ENCODE measurements around the gene OR6V1.

OR6V1 gene

GRCh38 chr7:143008007-143008901 is 43.9 kb upstream of the OR6V1 start:
- H3K36me3 ChIP-seq (replicated peaks in 1 of 2; ENCODE audit: control insufficient read depth in 2 of 2, insufficient read depth in 2 of 2, low read length in 2 of 2) = no peaks in the 10 kb centered on the region
- H3K27ac ChIP-seq (replicated peaks; ENCODE audit: low read length) = no peak overlapping the region
- no peak overlapping the region for H4K8ac ChIP-seq (ENCODE audit: low read depth, low read length)
- H2AK5ac ChIP-seq (ENCODE audit: low read depth, low read length) = no peak overlapping the region
- no peak overlapping the region for H3K4me2 ChIP-seq (ENCODE audit: insufficient read depth, low read length, poor library complexity, severe bottlenecking)
- H3K9me3 ChIP-seq (replicated peaks in 1 of 2; ENCODE audit: control insufficient read depth in 2 of 2, insufficient read depth in 1 of 2, low read depth in 1 of 2, low read length in 2 of 2) = no peaks in the 10 kb centered on the region
- peaks cover 0 to 1% of the 10 kb centered on the region in 2 donors for H3K4me1 ChIP-seq (ENCODE audit: control insufficient read depth in 2 of 2, insufficient read depth in 1 of 2, low read depth in 1 of 2, low read length in 2 of 2)
- H3K79me1 ChIP-seq (ENCODE audit: low read depth, low read length) = no peaks in the 10 kb centered on the region
- peak; percentile 79 for DNase-seq (ENCODE audit: low spot score)
- no CpG with 5 or more reads among the region's 24 CpGs for WGBS, 2 donors (ENCODE audit: extremely low coverage in 2 of 2, insufficient read length in 2 of 2, insufficient replicate concordance in 1 of 2)
- no peak overlapping the region for H3K4me3 ChIP-seq (ENCODE audit: low read length in 2 of 2)
- H2BK12ac ChIP-seq (ENCODE audit: low read length) = no peak overlapping the region
- H3K23ac ChIP-seq (ENCODE audit: low read depth, low read length, poor library complexity) = no peak overlapping the region
- H3K9ac ChIP-seq (ENCODE audit: low read depth, low read length, poor library complexity) = no peak overlapping the region
- no peak overlapping the region for H4K91ac ChIP-seq (ENCODE audit: low read depth, low read length, poor library complexity)
- no peak overlapping the region for H3K14ac ChIP-seq (ENCODE audit: low read length)
- H3K18ac ChIP-seq (ENCODE audit: low read length) = no peak overlapping the region
- no peak overlapping the region for H2AFZ ChIP-seq (ENCODE audit: low read length)
- no peak overlapping the region for H2BK5ac ChIP-seq (ENCODE audit: low read length)
- H2BK15ac ChIP-seq (ENCODE audit: low read length) = no peak overlapping the region
- no peaks in the 10 kb centered on the region for H3K27me3 ChIP-seq (ENCODE audit: control insufficient read depth in 3 of 3, insufficient read depth in 3 of 3, low read depth in 1 of 3, low read length in 3 of 3)
- no peak overlapping the region for H3K4ac ChIP-seq (ENCODE audit: low read length)
- H2BK120ac ChIP-seq (ENCODE audit: low read depth, low read length) = no peak overlapping the region

GRCh38 chr7:143012001-143012400 is 40.1 kb upstream of the OR6V1 start:
- Histone ChIP-seq H4K91ac (ENCODE audit: low read depth, low read length, poor library complexity) (no peak overlapping the region), H3K36me3 (replicated peaks in 1 of 2; ENCODE audit: control insufficient read depth in 2 of 2, insufficient read depth in 2 of 2, low read length in 2 of 2) (no peaks in the 10 kb centered on the region), H3K23ac (ENCODE audit: low read depth, low read length, poor library complexity) (no peak overlapping the region), H2BK5ac (ENCODE audit: low read length) (no peak overlapping the region), H2AK5ac (ENCODE audit: low read depth, low read length) (no peak overlapping the region), H3K79me1 (ENCODE audit: low read depth, low read length) (no peaks in the 10 kb centered on the region), H3K4me2 (ENCODE audit: insufficient read depth, low read length, poor library complexity, severe bottlenecking) (no peak overlapping the region), H2BK120ac (ENCODE audit: low read depth, low read length) (no peak overlapping the region), H4K8ac (ENCODE audit: low read depth, low read length) (no peak overlapping the region), H2BK15ac (ENCODE audit: low read length) (no peak overlapping the region), H3K9me3 (replicated peaks in 1 of 2; ENCODE audit: control insufficient read depth in 2 of 2, insufficient read depth in 1 of 2, low read depth in 1 of 2, low read length in 2 of 2) (no peaks in the 10 kb centered on the region), H3K4me3 (ENCODE audit: low read length in 2 of 2) (no peak overlapping the region), H3K14ac (ENCODE audit: low read length) (no peak overlapping the region), H2AFZ (ENCODE audit: low read length) (no peak overlapping the region), H3K27me3 (ENCODE audit: control insufficient read depth in 3 of 3, insufficient read depth in 3 of 3, low read depth in 1 of 3, low read length in 3 of 3) (no peaks in the 10 kb centered on the region), H2BK12ac (ENCODE audit: low read length) (no peak overlapping the region), H3K9ac (ENCODE audit: low read depth, low read length, poor library complexity) (no peak overlapping the region), H3K18ac (ENCODE audit: low read length) (no peak overlapping the region), H3K27ac (replicated peaks; ENCODE audit: low read length) (no peak overlapping the region), H3K4ac (ENCODE audit: low read length) (no peak overlapping the region), H3K4me1 (ENCODE audit: control insufficient read depth in 2 of 2, insufficient read depth in 1 of 2, low read depth in 1 of 2, low read length in 2 of 2) (peaks cover 0 to 1% of the 10 kb centered on the region in 2 donors)
- no peak for DNase-seq (ENCODE audit: low spot score)
- WGBS, 2 donors (ENCODE audit: extremely low coverage in 2 of 2, insufficient read length in 2 of 2, insufficient replicate concordance in 1 of 2) = no CpG with 5 or more reads among the region's 7 CpGs

- no peak overlapping the region for H3K23ac ChIP-seq (ENCODE audit: low read depth, low read length, poor library complexity)
- no peaks in the 10 kb centered on the region for H3K79me1 ChIP-seq (ENCODE audit: low read depth, low read length)
- H3K27ac ChIP-seq (replicated peaks; ENCODE audit: low read length) = no peak overlapping the region
- H2BK120ac ChIP-seq (ENCODE audit: low read depth, low read length) = no peak overlapping the region
- H3K4me3 ChIP-seq (ENCODE audit: low read length in 2 of 2) = no peak overlapping the region
- no peak overlapping the region for H2BK5ac ChIP-seq (ENCODE audit: low read length)
- H3K9ac ChIP-seq (ENCODE audit: low read depth, low read length, poor library complexity) = no peak overlapping the region
- peak overlapping the region; percentile 49 for H3K14ac ChIP-seq (ENCODE audit: low read length)
- H3K4me1 ChIP-seq (ENCODE audit: control insufficient read depth in 2 of 2, insufficient read depth in 1 of 2, low read depth in 1 of 2, low read length in 2 of 2) = peaks cover 0 to 1% of the 10 kb centered on the region in 2 donors
- H2BK12ac ChIP-seq (ENCODE audit: low read length) = no peak overlapping the region
- 100% methylated on average over 1 to 2 of the region's 4 CpGs for WGBS, 2 donors (ENCODE audit: extremely low coverage in 2 of 2, insufficient read length in 2 of 2, insufficient replicate concordance in 1 of 2)
- H3K9me3 ChIP-seq (replicated peaks in 1 of 2; ENCODE audit: control insufficient read depth in 2 of 2, insufficient read depth in 1 of 2, low read depth in 1 of 2, low read length in 2 of 2) = no peaks in the 10 kb centered on the region
- no peak overlapping the region for H4K8ac ChIP-seq (ENCODE audit: low read depth, low read length)
- H3K27me3 ChIP-seq (ENCODE audit: control insufficient read depth in 3 of 3, insufficient read depth in 3 of 3, low read depth in 1 of 3, low read length in 3 of 3) = no peaks in the 10 kb centered on the region
- no peak for DNase-seq (ENCODE audit: low spot score)
- H3K18ac ChIP-seq (ENCODE audit: low read length) = peak overlapping the region; percentile 2
- peak overlapping the region; percentile 17 for H3K4ac ChIP-seq (ENCODE audit: low read length)
- H2AK5ac ChIP-seq (ENCODE audit: low read depth, low read length) = no peak overlapping the region
- no peak overlapping the region for H2AFZ ChIP-seq (ENCODE audit: low read length)
- H4K91ac ChIP-seq (ENCODE audit: low read depth, low read length, poor library complexity) = no peak overlapping the region
- no peak overlapping the region for H3K4me2 ChIP-seq (ENCODE audit: insufficient read depth, low read length, poor library complexity, severe bottlenecking)
- H3K36me3 ChIP-seq (replicated peaks in 1 of 2; ENCODE audit: control insufficient read depth in 2 of 2, insufficient read depth in 2 of 2, low read length in 2 of 2) = no peaks in the 10 kb centered on the region
- H2BK15ac ChIP-seq (ENCODE audit: low read length) = no peak overlapping the region
Measured at GRCh38 chr7:143012409-143012808, 39.7 kb upstream of the OR6V1 start.

- no peak overlapping the region for H3K18ac ChIP-seq (ENCODE audit: low read length)
Measured at GRCh38 chr7:143013473-143013872, 38.7 kb upstream of the OR6V1 start.

More at GRCh38 chr7:143013473-143013872, 38.7 kb upstream of the OR6V1 start:
- H3K4me1 ChIP-seq (ENCODE audit: control insufficient read depth in 2 of 2, insufficient read depth in 1 of 2, low read depth in 1 of 2, low read length in 2 of 2) = peaks cover 0 to 1% of the 10 kb centered on the region in 2 donors
- no peak overlapping the region for H3K23ac ChIP-seq (ENCODE audit: low read depth, low read length, poor library complexity)
- H3K36me3 ChIP-seq (replicated peaks in 1 of 2; ENCODE audit: control insufficient read depth in 2 of 2, insufficient read depth in 2 of 2, low read length in 2 of 2) = no peaks in the 10 kb centered on the region
- no peak overlapping the region for H2AK5ac ChIP-seq (ENCODE audit: low read depth, low read length)
- no peak overlapping the region for H3K4me3 ChIP-seq (ENCODE audit: low read length in 2 of 2)
- H3K9ac ChIP-seq (ENCODE audit: low read depth, low read length, poor library complexity) = no peak overlapping the region
- H2BK15ac ChIP-seq (ENCODE audit: low read length) = no peak overlapping the region
- H3K4me2 ChIP-seq (ENCODE audit: insufficient read depth, low read length, poor library complexity, severe bottlenecking) = no peak overlapping the region
- H4K8ac ChIP-seq (ENCODE audit: low read depth, low read length) = no peak overlapping the region
- H2BK12ac ChIP-seq (ENCODE audit: low read length) = no peak overlapping the region
- H3K79me1 ChIP-seq (ENCODE audit: low read depth, low read length) = no peaks in the 10 kb centered on the region
- no peak overlapping the region for H2BK5ac ChIP-seq (ENCODE audit: low read length)
- H3K14ac ChIP-seq (ENCODE audit: low read length) = no peak overlapping the region
- WGBS, 2 donors (ENCODE audit: extremely low coverage in 2 of 2, insufficient read length in 2 of 2, insufficient replicate concordance in 1 of 2) = no CpG with 5 or more reads among the region's 1 CpG
- H2AFZ ChIP-seq (ENCODE audit: low read length) = no peak overlapping the region
- H4K91ac ChIP-seq (ENCODE audit: low read depth, low read length, poor library complexity) = no peak overlapping the region
- H3K4ac ChIP-seq (ENCODE audit: low read length) = no peak overlapping the region
- no peaks in the 10 kb centered on the region for H3K9me3 ChIP-seq (replicated peaks in 1 of 2; ENCODE audit: control insufficient read depth in 2 of 2, insufficient read depth in 1 of 2, low read depth in 1 of 2, low read length in 2 of 2)
- no peaks in the 10 kb centered on the region for H3K27me3 ChIP-seq (ENCODE audit: control insufficient read depth in 3 of 3, insufficient read depth in 3 of 3, low read depth in 1 of 3, low read length in 3 of 3)
- H2BK120ac ChIP-seq (ENCODE audit: low read depth, low read length) = no peak overlapping the region
- H3K27ac ChIP-seq (replicated peaks; ENCODE audit: low read length) = no peak overlapping the region
- DNase-seq (ENCODE audit: low spot score) = no peak

Measured in neuronal stem cell (in vitro differentiated cells).